Placental pericyte (primary cell): ENCODE data around the gene GIPC3. TPM values are rescaled to one million over a fixed set of nuclear protein-coding genes. Genes with fewer than 3 reads are reported as not detected.

Experiments used
- small RNA-seq: library from RNA; depleted of rRNA; stranded (forward); fragments of <200 nt; gene quantifications from one replicate; pipeline ENCODE3, GENCODE V24; 2012; ENCODE audit warnings: low replicate concordance
- total RNA-seq: library from RNA; depleted of rRNA; stranded (reverse); fragments of >200 nt; gene quantifications from 2 replicates; pipeline ENCODE4 v1.2.3, GENCODE V29; 2012

The GIPC3 gene, protein sequence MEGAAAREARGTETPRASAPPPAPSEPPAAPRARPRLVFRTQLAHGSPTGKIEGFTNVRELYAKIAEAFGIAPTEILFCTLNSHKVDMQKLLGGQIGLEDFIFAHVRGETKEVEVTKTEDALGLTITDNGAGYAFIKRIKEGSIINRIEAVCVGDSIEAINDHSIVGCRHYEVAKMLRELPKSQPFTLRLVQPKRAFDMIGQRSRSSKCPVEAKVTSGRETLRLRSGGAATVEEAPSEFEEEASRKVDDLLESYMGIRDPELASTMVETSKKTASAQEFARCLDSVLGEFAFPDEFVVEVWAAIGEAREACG
- under 0.01 and 0.14 TPM in 2 replicates for total RNA-seq

DNA sequence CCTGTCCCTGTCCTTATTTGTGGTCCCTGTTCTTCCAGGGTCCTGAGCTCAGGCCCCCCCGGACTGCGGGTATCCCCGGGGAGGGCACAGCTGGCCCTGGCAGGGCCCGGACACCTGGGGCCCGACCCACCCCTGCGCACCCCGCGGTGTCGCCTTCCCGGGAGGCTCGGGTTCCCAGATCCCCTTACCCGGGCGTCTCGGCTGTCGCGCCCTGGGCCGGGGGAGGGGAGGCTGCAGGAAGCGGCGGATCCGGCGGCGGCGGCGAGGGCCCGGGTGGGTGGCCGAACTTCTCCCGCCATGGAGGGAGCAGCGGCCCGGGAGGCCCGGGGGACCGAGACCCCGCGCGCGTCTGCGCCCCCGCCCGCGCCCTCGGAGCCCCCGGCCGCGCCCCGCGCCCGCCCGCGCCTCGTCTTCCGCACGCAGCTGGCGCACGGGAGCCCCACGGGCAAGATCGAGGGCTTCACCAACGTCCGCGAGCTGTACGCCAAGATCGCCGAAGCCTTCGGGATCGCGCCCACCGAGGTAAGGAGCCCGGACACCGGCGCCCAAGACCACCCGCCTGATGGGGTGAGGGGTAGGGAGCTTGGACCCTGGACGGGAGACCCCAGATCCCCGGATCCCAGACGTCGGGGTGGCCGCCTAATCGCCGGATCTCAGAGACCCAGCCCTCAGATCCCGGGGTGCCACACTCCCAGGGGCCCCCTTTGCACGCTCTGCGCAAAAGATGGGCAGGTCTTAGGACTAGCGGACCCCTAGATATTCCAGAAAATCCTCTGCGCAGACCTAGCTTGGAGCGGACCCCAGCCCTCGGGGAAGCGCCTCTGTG is at the start of gene GIPC3:
Gene GIPC3 (plus strand): TSS at position 178 of the 826 bp plus-strand sequence. CDS start 120 bp downstream, at position 298.

DNA sequence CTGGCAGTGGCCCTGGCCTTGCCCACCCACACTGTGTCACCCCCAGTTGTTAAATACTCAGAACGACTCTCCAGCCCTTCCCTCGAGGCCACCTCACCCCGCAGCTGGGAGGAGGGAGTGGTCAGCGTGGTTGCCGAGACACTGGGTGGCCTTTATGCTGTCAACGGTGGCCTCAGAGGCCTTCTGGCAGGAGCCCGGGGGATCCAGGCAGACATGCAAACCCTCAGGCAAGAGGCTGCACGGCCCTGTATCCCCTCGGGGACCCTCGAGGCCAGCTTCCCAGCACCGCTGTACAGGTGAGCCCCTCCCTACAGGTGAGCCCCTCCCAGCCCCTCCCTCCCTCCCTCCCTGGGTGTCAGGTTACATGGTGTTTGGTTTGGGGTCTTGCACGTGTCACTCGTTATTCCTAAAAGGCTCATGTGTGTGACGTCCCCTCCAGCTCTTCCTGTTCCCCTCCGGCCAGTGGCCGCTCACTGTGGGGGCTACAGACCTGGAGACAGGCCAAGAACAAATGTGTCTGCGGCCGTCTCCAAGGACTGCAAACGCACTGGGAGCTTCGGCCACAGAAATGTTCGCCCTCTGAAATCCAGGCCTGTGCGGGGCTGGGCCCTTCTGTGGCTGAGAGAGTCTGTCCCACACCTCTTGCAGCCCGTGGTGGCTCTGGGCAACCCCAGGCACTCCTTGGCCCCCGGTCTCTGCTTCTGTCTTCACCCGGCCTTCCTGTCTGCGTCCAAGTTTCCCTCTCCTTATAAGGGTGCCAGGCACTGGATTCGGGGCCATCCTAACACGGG is 46.1 kb upstream of the GIPC3 start, which contains the start of gene TEKTIP1:
Gene TEKTIP1 (plus strand): TSS at position 210 of the 791 bp plus-strand sequence. CDS start 4 bp downstream, at position 214.

DNA sequence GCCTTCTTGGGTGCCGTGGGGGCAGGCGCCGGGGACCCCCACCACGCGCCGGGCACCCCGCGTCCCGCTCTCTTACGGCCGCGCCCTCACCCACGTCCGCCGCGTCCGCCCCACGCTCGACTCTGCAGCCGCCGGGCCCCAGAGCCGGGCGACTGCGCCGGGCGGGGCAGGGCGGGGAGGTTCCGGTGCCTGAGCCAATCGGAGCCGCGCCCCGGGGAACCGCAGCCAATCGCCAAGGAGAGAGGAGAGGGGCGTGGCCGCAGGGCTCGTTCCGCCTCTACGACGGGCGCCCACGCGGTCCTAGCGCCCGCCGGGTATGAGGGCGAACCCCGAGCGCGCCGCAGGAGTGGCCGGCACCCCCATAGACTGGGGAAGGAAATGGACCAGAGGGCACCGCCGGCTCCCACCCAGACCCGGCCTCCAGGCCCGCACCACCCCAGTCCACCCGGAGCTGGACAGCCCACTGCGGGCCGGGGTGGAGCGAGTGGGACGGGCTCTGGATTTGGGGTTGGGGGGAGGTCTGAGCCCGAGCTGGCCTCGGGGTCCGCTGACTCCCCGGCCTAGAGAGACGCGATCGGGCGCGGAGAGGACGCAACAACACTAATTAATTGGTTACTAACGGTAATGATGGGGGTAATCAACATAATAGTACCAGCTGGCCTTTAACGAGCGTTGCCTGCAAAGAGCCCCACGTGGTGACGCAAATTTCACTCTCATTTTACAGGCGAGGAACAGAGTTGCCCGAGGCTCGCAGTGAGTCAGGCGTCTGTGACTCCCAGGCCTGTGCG is 27.6 kb upstream of the GIPC3 start, which contains the start of gene MFSD12:
Gene MFSD12 (minus strand): TSS at position 126 of the 788 bp plus-strand sequence. CDS start 183 bp downstream, outside the sequence.

DNA sequence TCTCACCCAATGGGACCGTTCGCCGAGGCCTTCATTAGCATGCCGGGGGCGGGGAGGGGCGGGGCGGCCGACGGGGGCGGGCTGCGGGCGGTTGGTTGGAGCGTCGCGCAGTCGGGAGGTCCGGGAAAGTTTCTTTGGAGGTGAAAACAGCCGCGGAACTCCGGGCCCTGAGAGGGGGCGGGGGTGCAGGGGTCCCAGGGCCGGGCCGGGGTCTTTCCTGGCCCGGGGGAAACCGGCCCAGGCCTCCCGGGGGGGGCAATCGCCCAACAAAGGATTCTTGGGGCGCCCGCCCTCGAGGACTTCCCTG is 12.5 kb upstream of the GIPC3 start, which contains the start of gene HMG20B:
Gene HMG20B (plus strand): TSS at position 90 of the 307 bp plus-strand sequence. CDS start 366 bp downstream, outside the sequence.

DNA sequence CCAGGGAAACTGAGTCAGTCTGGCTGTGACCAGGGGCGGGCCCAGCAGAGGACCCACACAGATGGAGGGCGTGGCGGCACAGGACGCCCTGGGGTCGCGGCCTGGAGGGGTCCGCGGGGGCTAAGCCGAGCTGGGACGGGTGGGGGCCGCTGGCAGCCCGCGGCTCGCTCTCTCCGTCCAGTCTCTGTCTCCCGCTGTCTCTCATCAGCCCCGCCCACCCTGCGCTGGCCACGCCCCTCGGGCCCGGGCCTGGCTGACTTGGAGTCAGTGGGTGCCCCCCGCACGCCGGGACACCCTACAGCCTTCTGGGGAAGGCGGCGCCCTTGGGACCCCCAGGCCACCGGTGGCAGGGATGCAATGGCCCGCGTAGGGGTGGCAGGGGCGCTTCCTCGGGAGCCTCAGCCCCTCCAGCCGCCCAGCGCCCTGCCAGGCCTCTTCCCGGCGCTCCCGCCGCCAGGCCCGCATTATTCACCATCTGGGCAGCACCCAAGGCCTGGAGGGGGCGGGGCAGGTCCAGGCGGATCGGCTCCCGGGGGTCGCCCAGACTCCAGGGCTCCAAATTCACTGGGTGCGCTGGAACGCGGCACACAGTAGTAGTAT is 21.5 kb downstream of the GIPC3 start, which contains the start of gene TBXA2R:
Gene TBXA2R (minus strand): TSS at position 186 of the 600 bp plus-strand sequence. CDS start 6,241 bp downstream, outside the sequence.

DNA sequence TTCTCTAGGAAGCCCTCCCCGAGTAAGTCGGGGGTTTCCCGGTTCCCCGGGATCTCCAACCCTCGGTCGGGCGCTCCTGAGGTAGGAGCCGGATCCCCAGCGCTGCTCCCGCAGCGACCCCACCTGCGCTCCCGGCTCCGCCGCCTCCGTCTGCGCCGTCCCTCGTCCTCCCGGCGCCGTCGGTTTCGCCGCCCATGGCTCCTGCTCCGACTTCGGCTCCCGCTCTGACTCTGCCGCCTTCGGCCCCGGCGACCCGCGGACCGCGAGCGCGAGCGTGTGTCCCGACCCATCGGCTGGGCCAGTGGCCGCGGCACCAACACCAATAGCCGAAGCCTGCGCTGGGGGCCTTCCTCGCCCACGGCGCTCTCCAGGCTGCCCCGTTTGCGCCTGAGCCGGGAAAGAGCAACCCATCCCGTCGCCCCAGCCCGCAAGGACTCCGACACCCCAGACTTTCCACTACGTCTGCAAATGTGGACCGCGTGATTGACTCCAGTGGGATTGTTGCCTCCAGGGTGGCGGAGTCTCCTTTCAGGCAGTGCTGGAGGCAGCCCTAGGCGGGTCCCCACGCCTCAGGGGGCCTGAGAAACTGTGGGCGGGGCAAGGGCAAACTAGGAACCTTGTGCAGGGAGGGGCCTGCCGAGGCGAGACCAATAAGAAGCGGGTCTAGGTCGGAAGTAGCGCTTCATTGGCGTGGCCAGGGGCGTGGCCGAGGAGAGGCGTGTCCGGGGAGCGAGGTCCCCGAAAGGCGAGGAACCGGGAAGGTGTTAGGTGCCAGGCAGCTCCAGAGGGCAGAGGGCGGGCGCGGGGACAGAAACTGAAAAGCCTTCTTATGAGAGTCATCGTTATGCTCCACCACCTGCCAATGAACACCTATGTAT is 41.4 kb downstream of the GIPC3 start, which contains the start of gene CACTIN:
Gene CACTIN (minus strand): TSS at position 318 of the 878 bp plus-strand sequence. CDS start 28 bp downstream, at position 290.

Small RNA genes lying within 50 kb of the gene (small RNA-seq; reads per million reads assigned to genes)
- not detected for gene AC005786.1

Other genes starting within 250 kb of the GIPC3 start
- 54.9 and 83.8 TPM in 2 replicates for gene NFIC, start 218.9 kb upstream of the GIPC3 start, total RNA-seq
- not detected in 2 replicates for gene SMIM24, start 105.0 kb upstream of the GIPC3 start, total RNA-seq
- not detected in 2 replicates for gene SMIM44, start 102.0 kb upstream of the GIPC3 start, total RNA-seq
- 13.8 and 18.0 TPM in 2 replicates for gene DOHH, start 84.8 kb upstream of the GIPC3 start, total RNA-seq
- gene FZR1, start 79.2 kb upstream of the GIPC3 start, total RNA-seq = 36.3 and 63.3 TPM in 2 replicates
- not detected in 2 replicates for gene TEKTIP1, start 46.3 kb upstream of the GIPC3 start, total RNA-seq
- 122 and 179 TPM in 2 replicates for gene MFSD12, start 27.9 kb upstream of the GIPC3 start, total RNA-seq
- gene HMG20B, start 12.5 kb upstream of the GIPC3 start, total RNA-seq = 74.4 and 82.3 TPM in 2 replicates
- gene TBXA2R, start 21.4 kb downstream of the GIPC3 start, total RNA-seq = 1.5 and 5.6 TPM in 2 replicates
- gene CACTIN, start 41.3 kb downstream of the GIPC3 start, total RNA-seq = 23.6 and 36.8 TPM in 2 replicates
- 27.4 and 46.8 TPM in 2 replicates for gene PIP5K1C, start 115.0 kb downstream of the GIPC3 start, total RNA-seq
- gene TJP3, start 122.9 kb downstream of the GIPC3 start, total RNA-seq = not detected in 2 replicates
- 24.1 and 27.8 TPM in 2 replicates for gene APBA3, start 176.2 kb downstream of the GIPC3 start, total RNA-seq
- 41.4 and 61.5 TPM in 2 replicates for gene MRPL54, start 177.2 kb downstream of the GIPC3 start, total RNA-seq
- not detected in 2 replicates for gene RAX2, start 186.8 kb downstream of the GIPC3 start, total RNA-seq
- gene MATK, start 200.9 kb downstream of the GIPC3 start, total RNA-seq = not detected in 2 replicates